K562 (cell line): Measurements from ENCODE around the gene MYL6B. TPM values are rescaled to one million over a fixed set of nuclear protein-coding genes. Genes with fewer than 3 reads are reported as not detected.
A peak's percentile ranks its signal among the peaks of the same experiment; 100 is the strongest.

ENCODE experiments used
- ATF4 ChIP-seq: fragments of 450-650 bp; formaldehyde crosslinking; IDR thresholded peaks from 2 replicates; pipeline ENCODE4 v1.4.0; 2022; ENCODE audit warnings: mild to moderate bottlenecking, moderate library complexity
- CBFA2T3 ChIP-seq: fragments of 450-650 bp; IDR thresholded peaks from 2 replicates; pipeline ENCODE4 v1.6.1; 2017
- CHCHD3 ChIP-seq: fragments of 250-450 bp; sonication (Bioruptor Pico); IDR thresholded peaks from 2 replicates; pipeline ENCODE4 v2.1.2; 2022; ENCODE audit warnings: mild to moderate bottlenecking
- ESRRA ChIP-seq: fragments of 450-650 bp; IDR thresholded peaks from 2 replicates; pipeline ENCODE4 v1.6.1; 2014; ENCODE audit warnings: low read depth, mild to moderate bottlenecking, moderate library complexity, borderline replicate concordance
- HMGN3 ChIP-seq: IDR thresholded peaks from 2 replicates; pipeline ENCODE4 v1.6.1; 2011; ENCODE audit warnings: borderline replicate concordance, low read depth, mild to moderate bottlenecking, mixed read lengths, low read length; ENCODE audit not compliant: insufficient read length; ENCODE audit errors: extremely low read depth
- JUND ChIP-seq, 2 experiments: IDR thresholded peaks; 2 replicates in 1 of 2; 3 replicates in 1 of 2; pipeline ENCODE4 v1.6.1; 2011; ENCODE audit warnings: borderline replicate concordance in 2 of 2, low read depth in 2 of 2, low read length in 2 of 2, improper control_type of control experiment in 1 of 2, missing biosample characterization in 1 of 2, missing genetic modification characterization in 1 of 2, missing genetic modification reagents in 1 of 2
- POLR2A ChIP-seq: fragments of 450-650 bp; conservative IDR thresholded peaks from 2 replicates; pipeline ENCODE4 v1.6.1; 2016
- POLR2B ChIP-seq: fragments of 450-650 bp; IDR thresholded peaks from 2 replicates; pipeline ENCODE4 v1.6.1; 2018; ENCODE audit warnings: low read depth; ENCODE audit not compliant: partially characterized antibody
- PRDM10 ChIP-seq: fragments of 450-650 bp; IDR thresholded peaks from 2 replicates; pipeline ENCODE4 v1.6.1; 2018; ENCODE audit not compliant: partially characterized antibody
- SMAD3 ChIP-seq: fragments of 450-650 bp; formaldehyde crosslinking; conservative IDR thresholded peaks from 2 replicates; pipeline ENCODE4 v1.4.0; 2020; ENCODE audit warnings: mild to moderate bottlenecking
- SMAD4 ChIP-seq: fragments of 250-450 bp; sonication (Bioruptor Pico); conservative IDR thresholded peaks from 2 replicates; pipeline ENCODE4 v1.8.0; 2021; ENCODE audit warnings: inconsistent platforms, mild to moderate bottlenecking, moderate library complexity
- SUPT5H ChIP-seq: fragments of 450-650 bp; IDR thresholded peaks from 2 replicates; pipeline ENCODE4 v1.6.1; 2016
- ZBTB11 ChIP-seq, 3 experiments: fragments of 200-800 bp in 1 of 3; fragments of 250-450 bp in 1 of 3; fragments of 450-650 bp in 1 of 3; sonication (Bioruptor Pico) in 1 of 3; sonication (Bioruptor generic) in 1 of 3; formaldehyde crosslinking in 1 of 3; IDR thresholded peaks; 2 replicates each; pipeline versions ENCODE4 v1.6.1 to v1.8.0; 2016 to 2022; ENCODE audit warnings: mild to moderate bottlenecking in 2 of 3, missing genetic modification characterization in 2 of 3, missing compliant biosample characterization in 1 of 3, moderate library complexity in 1 of 3
- ZNF3 ChIP-seq: fragments of 250-450 bp; sonication (Bioruptor Pico); IDR thresholded peaks from 2 replicates; pipeline ENCODE4 v1.5.0; 2021; ENCODE audit warnings: mild to moderate bottlenecking, moderate library complexity
- polyA plus RNA-seq, 8 experiments: library from polyadenylated mRNA; depleted of rRNA in 4 of 8; stranded (reverse) in 5 of 8; unstranded in 3 of 8; fragments of >200 nt; fragmentation: Nextera tagmentation in 2 of 8; fragmentation: Illumina TruSeq in 1 of 8; extraction: Ambion mirVana in 2 of 8; extraction: Trizol in 1 of 8; gene quantifications; 2 replicates each; pipeline versions ENCODE4 v1.2.1 to v1.2.3, GENCODE V29; 2011 to 2014; ENCODE audit warnings: inconsistent platforms in 1 of 8, missing spikeins in 1 of 8
- total RNA-seq, 7 experiments: library from RNA; depleted of rRNA in 6 of 7; stranded (reverse); fragments of >200 nt in 6 of 7; fragmentation: Illumina TruSeq in 2 of 7; extraction: Trizol in 2 of 7; gene quantifications; 2 replicates each; pipeline versions ENCODE4 v1.2.1 to v1.2.3, GENCODE V29; 2011 to 2021; ENCODE audit warnings: low replicate concordance in 1 of 7

Gene MYL6B
- total and polyA plus RNA-seq, 9 of the 15 experiments (the other 6 are each of a cell fraction or from before 2014, with no cell fraction given), result 42.8 to 77.3 (median 68.6) TPM

GRCh38 chr12:56129206-56129941 lies 23.0 kb upstream of the MYL6B start (continued):
- TF ChIP-seq ESRRA (peak; percentile 43; the same call in 1 of the 2 replicates), SMAD3 (CRISPR knock-in tag) (0 out of 2 replicates have a peak, but pooled peaks have one; percentile 37), HMGN3 (peak; percentile 98), POLR2B (peak; percentile 87), ZNF3 (no peak), CHCHD3 (CRISPR knock-in tag) (no peak), PRDM10 (peak; percentile 43), POLR2A (peak; percentile 76; the same call in 1 of the 2 replicates), JUND (IDR thresholded peaks at IDR 0.05; ENCODE audit: borderline replicate concordance, low read depth, low read length) (no peak; the same call in 1 of the 2 replicates), JUND (tag; IDR thresholded peaks at IDR 0.05; ENCODE audit: borderline replicate concordance, low read depth, low read length) (peak; percentile 55; the same call in 1 of the 3 replicates), CBFA2T3 (peak; percentile 33), SMAD4 (CRISPR knock-in tag) (peak; percentile 93), ZBTB11 (CRISPR knock-in tag; IDR thresholded peaks at IDR 0.05) (0 out of 6 replicates have a peak, but pooled peaks of 1 of the 3 experiments have one; percentile 58), ATF4 (CRISPR knock-in tag) (no peak), SUPT5H (peak; percentile 75)
